Peyer's patch (tissue), 4 donors: ENCODE data around the gene KRTAP3-2.

Source experiments
- CTCF ChIP-seq, 6 experiments: fragments of 450-650 bp in 4 of 6; fragments of 200-600 bp in 2 of 6; sonication (generic) in 1 of 6; IDR thresholded peaks; one replicate each; pipeline ENCODE4 v1.5.1; 2017 to 2019; ENCODE audit warnings: antibody characterized with exemption in 6 of 6, mild to moderate bottlenecking in 3 of 6, moderate library complexity in 1 of 6
- POLR2A ChIP-seq, 2 donors: fragments of 450-650 bp; IDR thresholded peaks; one replicate each; pipeline ENCODE4 v1.5.1; 2017; ENCODE audit warnings: antibody characterized with exemption in 2 of 2, mild to moderate bottlenecking in 2 of 2, moderate library complexity in 2 of 2

- TF ChIP-seq POLR2A (IDR thresholded peaks at IDR 0.05), result no peak
- TF ChIP-seq CTCF (IDR thresholded peaks at IDR 0.05), result no peak
Observed at GRCh38 chr17:40961591-40961990, 38.1 kb downstream of the KRTAP3-2 start.
